ENCODE measurements around the gene MAML3.

Gene MAML3

DNA sequence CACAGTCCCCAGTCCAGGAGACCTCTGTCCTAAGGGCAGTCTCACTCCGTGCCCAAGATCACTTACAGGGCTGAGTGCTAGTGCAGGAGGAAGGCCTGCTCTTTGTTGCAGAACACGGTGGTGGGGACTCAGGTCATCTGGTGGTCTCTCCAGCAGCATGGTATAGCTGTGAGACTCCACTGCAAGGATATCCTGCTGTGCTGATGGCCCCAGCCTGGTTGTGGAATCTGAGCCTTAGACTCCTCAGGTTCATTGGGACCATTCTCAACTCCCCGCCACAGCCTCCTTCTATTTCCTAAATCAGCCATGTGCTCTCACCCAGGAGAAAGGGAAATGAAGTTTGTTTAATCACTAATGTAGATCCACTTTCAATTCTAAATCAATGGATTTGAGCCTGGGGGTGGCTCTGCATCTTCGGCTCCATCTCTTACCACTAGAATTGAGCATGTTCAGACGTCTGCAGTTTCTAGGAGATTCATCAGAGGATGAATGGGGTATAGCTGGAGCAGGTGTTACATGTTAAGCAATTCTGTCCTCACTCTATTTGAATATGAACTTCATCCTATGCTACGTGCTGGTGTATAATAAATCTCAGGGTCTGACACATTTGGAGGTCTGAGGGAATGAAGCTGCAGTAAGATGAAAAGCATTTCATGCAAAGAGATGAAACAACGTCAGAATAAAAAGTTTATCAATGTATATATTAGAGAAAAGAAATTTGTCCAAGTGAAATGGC, 299.1 kb downstream of the MAML3 start:
- DNase-seq (ENCODE audit: low read depth in 2 of 2), result no peak

DNA sequence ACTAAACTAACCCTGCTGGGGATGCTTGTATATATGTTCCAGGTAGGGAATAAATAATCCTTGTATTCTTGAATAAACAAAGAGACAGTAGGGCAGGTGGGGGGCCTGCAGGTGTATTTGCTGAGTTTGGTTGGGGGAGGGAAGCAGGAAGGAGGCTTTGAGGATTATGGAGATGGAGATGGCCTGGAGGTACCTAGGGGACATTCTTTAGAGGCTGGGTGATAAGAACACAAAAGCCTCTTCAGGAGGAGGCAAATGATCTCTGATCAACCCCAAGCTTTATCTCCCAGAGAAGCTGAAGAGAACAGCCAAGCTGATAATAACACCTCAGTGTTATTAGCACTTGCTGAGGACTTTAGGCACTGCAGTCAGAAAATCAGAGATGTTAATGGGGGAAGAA, 300.7 kb downstream of the MAML3 start:
- no peak overlapping the region for H3K4me3 ChIP-seq (replicated peaks in 1 of 2; ENCODE audit: low read depth in 2 of 2, low read length in 2 of 2)
- TF ChIP-seq, protein P1, sequence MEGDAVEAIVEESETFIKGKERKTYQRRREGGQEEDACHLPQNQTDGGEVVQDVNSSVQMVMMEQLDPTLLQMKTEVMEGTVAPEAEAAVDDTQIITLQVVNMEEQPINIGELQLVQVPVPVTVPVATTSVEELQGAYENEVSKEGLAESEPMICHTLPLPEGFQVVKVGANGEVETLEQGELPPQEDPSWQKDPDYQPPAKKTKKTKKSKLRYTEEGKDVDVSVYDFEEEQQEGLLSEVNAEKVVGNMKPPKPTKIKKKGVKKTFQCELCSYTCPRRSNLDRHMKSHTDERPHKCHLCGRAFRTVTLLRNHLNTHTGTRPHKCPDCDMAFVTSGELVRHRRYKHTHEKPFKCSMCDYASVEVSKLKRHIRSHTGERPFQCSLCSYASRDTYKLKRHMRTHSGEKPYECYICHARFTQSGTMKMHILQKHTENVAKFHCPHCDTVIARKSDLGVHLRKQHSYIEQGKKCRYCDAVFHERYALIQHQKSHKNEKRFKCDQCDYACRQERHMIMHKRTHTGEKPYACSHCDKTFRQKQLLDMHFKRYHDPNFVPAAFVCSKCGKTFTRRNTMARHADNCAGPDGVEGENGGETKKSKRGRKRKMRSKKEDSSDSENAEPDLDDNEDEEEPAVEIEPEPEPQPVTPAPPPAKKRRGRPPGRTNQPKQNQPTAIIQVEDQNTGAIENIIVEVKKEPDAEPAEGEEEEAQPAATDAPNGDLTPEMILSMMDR (IDR thresholded peaks at IDR 0.05; ENCODE audit: low read depth, low read length), result no peak
- DNase-seq (ENCODE audit: low read depth in 2 of 2), result no peak

More for the DNA sequence above, 299.1 kb downstream of the MAML3 start:
- no peak overlapping the region for H3K4me3 ChIP-seq (replicated peaks in 1 of 2; ENCODE audit: low read depth in 2 of 2, low read length in 2 of 2)
- TF ChIP-seq, protein P1 (IDR thresholded peaks at IDR 0.05; ENCODE audit: low read depth, low read length), result no peak

DNA sequence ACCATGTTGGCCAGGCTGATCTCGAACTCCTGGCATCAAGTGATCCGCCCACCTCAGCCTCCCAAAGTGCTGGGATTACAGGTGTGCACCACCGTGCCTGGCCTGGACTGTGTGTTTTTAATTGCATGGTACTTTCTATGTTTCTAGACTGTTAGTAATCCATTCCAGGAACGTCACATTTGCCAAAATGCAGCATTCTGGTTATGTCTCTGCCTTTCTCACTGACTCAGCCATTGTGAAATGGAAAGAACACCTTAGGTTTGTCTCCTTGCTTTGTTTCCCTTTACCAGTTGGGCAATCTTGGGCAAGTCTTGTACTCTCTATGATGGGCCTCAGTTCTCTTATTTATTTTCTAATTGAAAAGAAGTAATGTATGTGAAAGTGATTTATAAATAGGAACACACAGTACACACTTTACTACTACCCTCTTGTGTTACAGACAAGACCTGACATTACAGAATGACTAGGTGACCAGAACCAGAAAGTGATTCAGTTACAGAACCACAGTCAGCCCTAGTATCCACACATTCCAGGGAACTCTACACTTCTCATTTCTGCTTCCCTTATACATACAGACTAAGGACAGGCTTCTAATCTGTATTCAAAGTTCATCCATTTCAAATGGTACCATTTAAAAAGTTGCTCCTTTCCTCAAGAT, 301.2 kb downstream of the MAML3 start:
- TF ChIP-seq, protein P1 (IDR thresholded peaks at IDR 0.05; ENCODE audit: low read depth, low read length), result no peak
- no peak overlapping the region for H3K4me3 ChIP-seq (replicated peaks in 1 of 2; ENCODE audit: low read depth in 2 of 2, low read length in 2 of 2)
- DNase-seq (ENCODE audit: low read depth in 2 of 2), result peak in 1 of 2 donors; percentile 71

DNA sequence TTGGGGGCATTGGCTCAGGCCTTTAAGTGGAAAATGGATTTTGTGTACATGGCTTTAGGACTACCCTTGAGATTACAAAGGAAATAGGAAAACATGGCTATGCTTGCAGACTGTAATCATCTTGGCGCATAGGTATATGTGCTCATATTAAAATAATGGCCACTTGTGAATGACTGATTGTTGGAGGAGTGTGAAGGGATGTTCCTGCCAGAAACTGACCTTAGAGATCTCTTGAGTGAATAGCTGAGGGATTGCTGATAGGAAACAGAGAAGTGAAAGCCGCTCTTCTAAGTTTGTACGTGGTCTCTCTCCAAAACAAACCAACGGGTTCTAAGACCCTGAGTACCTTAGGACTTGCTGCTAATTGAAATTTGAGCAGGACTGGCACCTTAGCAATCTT, 302.3 kb downstream of the MAML3 start:
- DNase-seq (ENCODE audit: low read depth in 2 of 2), result no peak
- H3K4me3 ChIP-seq (replicated peaks in 1 of 2; ENCODE audit: low read depth in 2 of 2, low read length in 2 of 2), result no peak overlapping the region
- TF ChIP-seq, protein P1 (IDR thresholded peaks at IDR 0.05; ENCODE audit: low read depth, low read length), result no peak

DNA sequence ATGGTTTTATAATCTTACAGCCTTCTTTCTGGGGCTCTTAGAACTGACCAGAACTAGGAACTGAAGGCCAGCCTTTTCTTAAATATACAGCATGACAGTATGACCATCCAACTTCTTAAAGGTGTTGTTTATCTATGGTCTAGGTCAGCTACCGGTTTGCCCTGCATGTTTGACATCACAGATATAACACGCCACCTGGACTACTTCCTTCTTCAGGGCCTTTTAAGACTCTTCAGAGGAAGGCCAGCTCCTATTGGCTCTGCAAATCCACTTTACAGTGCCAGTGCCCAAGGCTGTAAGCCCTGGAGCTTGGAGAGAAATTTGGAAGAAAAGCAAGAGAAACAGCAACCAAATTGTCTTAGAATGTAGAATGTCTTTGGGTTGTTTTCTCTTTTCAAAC, 302.9 kb downstream of the MAML3 start:
- TF ChIP-seq, protein P1 (IDR thresholded peaks at IDR 0.05; ENCODE audit: low read depth, low read length), result no peak
- DNase-seq (ENCODE audit: low read depth in 2 of 2), result no peak
- H3K4me3 ChIP-seq (replicated peaks in 1 of 2; ENCODE audit: low read depth in 2 of 2, low read length in 2 of 2), result no peak overlapping the region

DNA sequence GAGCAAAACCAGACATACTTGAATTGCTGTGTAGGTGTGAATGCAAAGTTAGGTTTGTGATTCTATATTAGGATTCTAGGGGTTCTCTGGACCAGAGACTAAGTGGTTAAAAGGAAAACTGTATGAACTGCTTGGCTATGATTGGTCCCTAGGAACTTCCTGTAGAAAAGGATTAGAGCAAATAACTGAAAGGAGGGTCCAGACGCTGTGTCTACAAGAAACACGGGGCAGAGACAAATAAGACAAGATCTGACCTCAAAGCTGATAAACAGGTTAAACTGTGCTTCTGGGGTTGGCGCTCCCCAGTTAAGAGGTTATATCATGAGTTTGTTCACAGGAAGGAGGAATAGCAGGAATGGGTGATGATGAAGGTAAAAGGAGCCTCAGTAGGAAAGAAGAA, 304.8 kb downstream of the MAML3 start:
- no peak overlapping the region for H3K4me3 ChIP-seq (replicated peaks in 1 of 2; ENCODE audit: low read depth in 2 of 2, low read length in 2 of 2)
- TF ChIP-seq, protein P1 (IDR thresholded peaks at IDR 0.05; ENCODE audit: low read depth, low read length), result no peak
- no peak for DNase-seq (ENCODE audit: low read depth in 2 of 2)
